ENCODE measurements around the gene PRLH. TPM values are rescaled to one million over a fixed set of nuclear protein-coding genes. Genes with fewer than 3 reads are reported as not detected.

PRLH gene
- total RNA-seq, 1 donor from 2014 or later: not detected

DNA sequence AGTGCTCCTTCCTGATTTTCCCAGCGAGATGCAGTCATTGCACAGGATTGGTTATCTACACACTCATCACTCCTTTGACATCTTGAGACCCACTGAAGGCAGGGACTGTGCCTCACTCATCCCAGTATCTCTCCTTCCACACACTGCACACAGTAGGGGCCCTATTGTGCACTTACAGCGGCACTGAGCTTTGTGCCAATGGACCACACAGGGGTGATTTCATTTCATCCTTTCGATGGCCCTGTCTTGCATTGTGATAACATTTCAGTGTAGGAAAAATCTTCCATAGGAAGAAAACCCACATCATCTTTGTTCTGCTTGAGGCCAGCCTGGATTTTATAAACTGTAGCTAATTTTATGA is 50.0 kb downstream of the PRLH start:
- no peak for TF ChIP-seq EZH2 (IDR thresholded peaks at IDR 0.05; ENCODE audit: insufficient read depth, low read length)
- TF ChIP-seq, protein P1, sequence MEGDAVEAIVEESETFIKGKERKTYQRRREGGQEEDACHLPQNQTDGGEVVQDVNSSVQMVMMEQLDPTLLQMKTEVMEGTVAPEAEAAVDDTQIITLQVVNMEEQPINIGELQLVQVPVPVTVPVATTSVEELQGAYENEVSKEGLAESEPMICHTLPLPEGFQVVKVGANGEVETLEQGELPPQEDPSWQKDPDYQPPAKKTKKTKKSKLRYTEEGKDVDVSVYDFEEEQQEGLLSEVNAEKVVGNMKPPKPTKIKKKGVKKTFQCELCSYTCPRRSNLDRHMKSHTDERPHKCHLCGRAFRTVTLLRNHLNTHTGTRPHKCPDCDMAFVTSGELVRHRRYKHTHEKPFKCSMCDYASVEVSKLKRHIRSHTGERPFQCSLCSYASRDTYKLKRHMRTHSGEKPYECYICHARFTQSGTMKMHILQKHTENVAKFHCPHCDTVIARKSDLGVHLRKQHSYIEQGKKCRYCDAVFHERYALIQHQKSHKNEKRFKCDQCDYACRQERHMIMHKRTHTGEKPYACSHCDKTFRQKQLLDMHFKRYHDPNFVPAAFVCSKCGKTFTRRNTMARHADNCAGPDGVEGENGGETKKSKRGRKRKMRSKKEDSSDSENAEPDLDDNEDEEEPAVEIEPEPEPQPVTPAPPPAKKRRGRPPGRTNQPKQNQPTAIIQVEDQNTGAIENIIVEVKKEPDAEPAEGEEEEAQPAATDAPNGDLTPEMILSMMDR (IDR thresholded peaks at IDR 0.05; ENCODE audit: insufficient read depth, low read depth, low read length): no peak
- DNase-seq (ENCODE audit: low read depth): no peak
- H3K36me3 Mint-ChIP-seq (ENCODE audit: low read depth, unreplicated experiment): peaks cover 5% of the 10 kb centered on the region
- no peaks in the 10 kb centered on the region for H3K27me3 Mint-ChIP-seq (ENCODE audit: low read depth, unreplicated experiment)
- H3K79me2 ChIP-seq (ENCODE audit: insufficient read depth, low read length): no peaks in the 10 kb centered on the region
- no peaks in the 10 kb centered on the region for H3K9me3 Mint-ChIP-seq (ENCODE audit: unreplicated experiment)
- no peaks in the 10 kb centered on the region for H3K27me3 ChIP-seq (ENCODE audit: insufficient read depth, low read length)
- H4K20me1 ChIP-seq (ENCODE audit: insufficient read depth, low read length): no peaks in the 10 kb centered on the region
- H3K4me3 ChIP-seq (ENCODE audit: insufficient read depth, low read depth, low read length): peak overlapping the region; percentile 0
- peak overlapping the region; percentile 31 for H3K27ac Mint-ChIP-seq (ENCODE audit: unreplicated experiment)
- H3K9ac ChIP-seq (ENCODE audit: low read length): peak overlapping the region; percentile 35
- H3K4me1 Mint-ChIP-seq (ENCODE audit: low read depth, unreplicated experiment): peaks cover 39% of the 10 kb centered on the region
- no peaks in the 10 kb centered on the region for H3K36me3 ChIP-seq (ENCODE audit: insufficient read depth, low read length)
- H3K27ac ChIP-seq (ENCODE audit: low read depth, low read length): peak overlapping the region; percentile 79
- no peaks in the 10 kb centered on the region for H3K9me3 ChIP-seq (ENCODE audit: insufficient read depth, low read depth, low read length)
- peak overlapping the region; percentile 44 for H2AFZ ChIP-seq (ENCODE audit: low read depth, low read length)
- peaks cover 34% of the 10 kb centered on the region for H3K4me1 ChIP-seq (ENCODE audit: insufficient read depth, low read length)
- peak; percentile 71 for FAIRE-seq
- H3K4me3 Mint-ChIP-seq (ENCODE audit: unreplicated experiment): no peak overlapping the region
- H3K4me2 ChIP-seq (ENCODE audit: low read length): peak overlapping the region; percentile 62

Other genes with a start within 250 kb of the PRLH start
- gene COL6A3, start 152.4 kb upstream of the PRLH start, total RNA-seq: 200 and 560 TPM in 2 replicates
- gene MLPH, start 79.3 kb upstream of the PRLH start, total RNA-seq: 14.2 and 16.2 TPM in 2 replicates
- gene RAB17, start 24.2 kb downstream of the PRLH start, total RNA-seq: 0.34 and 1.4 TPM in 2 replicates
- gene LRRFIP1, start 61.0 kb downstream of the PRLH start, total RNA-seq: 83.3 and 84.1 TPM in 2 replicates
- gene RBM44, start 232.2 kb downstream of the PRLH start, total RNA-seq: 0.29 and 0.32 TPM in 2 replicates